B cell (primary cell): ENCODE results near the gene HSPA12A. TPM values are rescaled to one million over a fixed set of nuclear protein-coding genes. Genes with fewer than 3 reads are reported as not detected.

Experiments
- ATAC-seq: fragments of 200-7000 bp; cut with Tn5 transposase; one replicate; pipeline ENCODE4 v1.10.0; 2021; ENCODE audit warnings: low read depth, mild to moderate bottlenecking, moderate number of reproducible peaks, moderate library complexity
- CTCF ChIA-PET: fragments of 350-600 bp; sonication (Branson Sonifier 250); formaldehyde crosslinking; loops from one replicate; lab custom pipeline; 2021; ENCODE audit warnings: antibody characterized with exemption, inconsistent platforms; lab: Charles Lee
- POLR2A ChIA-PET: fragments of 350-600 bp; sonication (Branson Sonifier 250); formaldehyde crosslinking; loops from one replicate; lab custom pipeline; 2021; ENCODE audit warnings: antibody characterized with exemption; lab: Charles Lee
- DNase-seq: peaks from one replicate; pipeline ENCODE4 v3.0.0; 2013
- H2AFZ ChIP-seq: 2 replicates; pipeline ENCODE4 v1.6.1; 2012; ENCODE audit warnings: mild to moderate bottlenecking, low read depth, low read length; ENCODE audit not compliant: insufficient read depth, poor library complexity, severe bottlenecking
- H3K27ac ChIP-seq, 2 donors: 1 replicate in 1 of 2; 2 replicates in 1 of 2; pipeline ENCODE4 v1.5.1; 2012 to 2013; ENCODE audit warnings: low read length in 2 of 2, mild to moderate bottlenecking in 2 of 2, moderate library complexity in 1 of 2
- H3K27me3 ChIP-seq, 4 experiments: fragments of 200-600 bp in 1 of 4; sonication (generic) in 1 of 4; replicated peaks in 1 of 4; 1 replicate in 2 of 4; 2 replicates in 2 of 4; pipeline versions ENCODE4 v1.6.1 to v1.7.0; 2013 to 2016; ENCODE audit warnings: low read length in 3 of 4, mild to moderate bottlenecking in 2 of 4, mixed read lengths in 1 of 4, moderate library complexity in 1 of 4; ENCODE audit not compliant: insufficient read depth in 4 of 4, control insufficient read depth in 3 of 4; ENCODE audit errors: control extremely low read depth in 1 of 4
- H3K36me3 ChIP-seq, 2 experiments: replicated peaks in 1 of 2; 1 replicate in 1 of 2; 2 replicates in 1 of 2; pipeline versions ENCODE4 v1.6.1 to v1.7.1; 2013; ENCODE audit warnings: low read length in 1 of 2; ENCODE audit not compliant: insufficient read depth in 2 of 2, control insufficient read depth in 1 of 2; ENCODE audit errors: control extremely low read depth in 1 of 2, extremely low read depth in 1 of 2
- H3K4me1 ChIP-seq, 2 donors: fragments of 200-600 bp in 1 of 2; sonication (generic) in 1 of 2; 1 replicate in 1 of 2; 2 replicates in 1 of 2; pipeline versions ENCODE4 v1.5.1 to v1.6.1; 2013 to 2017; ENCODE audit warnings: low read length in 2 of 2; ENCODE audit not compliant: control insufficient read depth in 2 of 2, insufficient read depth in 2 of 2
- H3K4me2 ChIP-seq: replicated peaks from 2 replicates; pipeline ENCODE3; 2012; ENCODE audit warnings: mild to moderate bottlenecking, low read depth, low read length; ENCODE audit not compliant: poor library complexity, severe bottlenecking
- H3K4me3 ChIP-seq, 5 experiments: fragments of 200-600 bp in 1 of 5; sonication (generic) in 1 of 5; 1 replicate in 3 of 5; 2 replicates in 2 of 5; pipeline versions ENCODE4 v1.5.1 to v1.7.0; 2011 to 2016; ENCODE audit warnings: low read length in 4 of 5, mild to moderate bottlenecking in 4 of 5, low read depth in 2 of 5, control low read depth in 1 of 5, moderate library complexity in 1 of 5; ENCODE audit not compliant: insufficient read depth in 1 of 5; ENCODE audit errors: control extremely low read depth in 1 of 5, extremely low read depth in 1 of 5
- H3K79me2 ChIP-seq: fragments of 200-600 bp; sonication (generic); one replicate; pipeline ENCODE4 v1.6.0; 2016; ENCODE audit warnings: low read length; ENCODE audit not compliant: control insufficient read depth, insufficient read depth
- H3K9ac ChIP-seq: fragments of 200-600 bp; sonication (generic); 2 replicates; pipeline ENCODE4 v1.6.1; 2017; ENCODE audit warnings: mild to moderate bottlenecking, low read length, moderate library complexity
- H3K9me3 ChIP-seq, 3 donors: one replicate each; pipeline versions ENCODE4 v1.6.1 to v1.7.1; 2013; ENCODE audit warnings: low read length in 2 of 3; ENCODE audit not compliant: control insufficient read depth in 2 of 3, insufficient read depth in 1 of 3; ENCODE audit errors: control extremely low read depth in 1 of 3
- H4K20me1 ChIP-seq: 2 replicates; pipeline ENCODE4 v1.6.0; 2012; ENCODE audit warnings: mild to moderate bottlenecking, low read length; ENCODE audit not compliant: insufficient read depth, control insufficient read depth, poor library complexity, severe bottlenecking
- H3K27ac Mint-ChIP-seq: one replicate; pipeline ENCODE4 v1.8.0; 2021; ENCODE audit warnings: mixed read lengths
- H3K27me3 Mint-ChIP-seq: one replicate; pipeline ENCODE4 v1.8.0; 2021; ENCODE audit warnings: mixed read lengths
- H3K4me1 Mint-ChIP-seq: one replicate; pipeline ENCODE4 v1.8.0; 2021; ENCODE audit warnings: mixed read lengths
- H3K4me3 Mint-ChIP-seq: one replicate; pipeline ENCODE4 v1.8.0; 2021; ENCODE audit warnings: mixed read lengths
- H3K9me3 Mint-ChIP-seq: one replicate; pipeline ENCODE4 v1.8.0; 2022; ENCODE audit warnings: mixed read lengths; ENCODE audit not compliant: insufficient read depth
- CTCF ChIP-seq: fragments of 200-600 bp; IDR thresholded peaks from one replicate; pipeline ENCODE4 v1.8.0; 2022; ENCODE audit warnings: antibody characterized with exemption, mild to moderate bottlenecking
- EZH2 ChIP-seq: IDR thresholded peaks from 2 replicates; pipeline ENCODE4 v1.6.1; 2012; ENCODE audit warnings: borderline replicate concordance, low read depth, mild to moderate bottlenecking, moderate library complexity, low read length; ENCODE audit not compliant: insufficient read depth, poor library complexity, severe bottlenecking
- WGBS: methylation state at CpG from one replicate; pipeline ENCODE4 v1.1.5; 2013; ENCODE audit warnings: missing lambda C conversion rate; ENCODE audit not compliant: insufficient coverage; 5-methylcytosine and 5-hydroxymethylcytosine counted together
- intact Hi-C: fragments of 100-400 bp; cut with micrococcal nuclease; formaldehyde crosslinking; loops from one replicate; pipeline ENCODE4 v1.10.0; 2022
- polyA plus RNA-seq: library from polyadenylated mRNA; depleted of rRNA; stranded (reverse); fragments of >200 nt; gene quantifications from 2 replicates; pipeline ENCODE4 v1.2.3, GENCODE V29; 2012
- total RNA-seq, 2 donors: library from RNA; stranded (reverse); fragments of 120-200 nt in 1 of 2; gene quantifications; 1 replicate in 1 of 2; 2 replicates in 1 of 2; pipeline versions ENCODE4 v1.2.3 to v1.2.4, GENCODE V29; 2013 to 2022

Gene HSPA12A
- total and polyA plus RNA-seq, 2 donors (not counting 1 experiment from before 2014, with no cell fraction given): 2.1 to 17.7 TPM

DNA sequence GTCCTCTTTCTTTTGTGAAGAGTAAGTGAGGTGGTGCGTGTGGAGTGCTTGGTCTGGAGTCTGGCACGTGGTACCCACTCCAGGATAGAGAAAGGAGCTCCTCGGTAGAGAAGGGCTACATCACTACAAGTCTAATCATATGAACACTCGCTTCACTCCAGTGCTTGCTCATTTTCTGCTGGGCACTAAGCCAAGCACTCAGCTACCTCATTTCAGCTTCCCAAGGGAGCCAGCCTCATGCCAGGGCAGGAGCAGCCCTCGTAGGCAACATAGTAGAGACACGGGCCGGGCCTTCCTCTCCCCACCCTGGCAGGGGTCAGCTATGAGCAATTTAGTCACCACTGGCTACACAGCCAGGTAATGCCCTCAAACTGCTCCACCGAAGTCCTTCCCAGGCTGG is 11.4 kb upstream of the HSPA12A start:
- no peak overlapping the region for H2AFZ ChIP-seq
- Mint-ChIP-seq H3K4me1 (no peaks in the 10 kb centered on the region), H3K27ac (no peak overlapping the region), H3K27me3 (peaks cover 18% of the 10 kb centered on the region), H3K9me3 (peaks cover 6% of the 10 kb centered on the region), H3K4me3 (no peak overlapping the region)
- no peak for DNase-seq
- H3K4me3 ChIP-seq: no peak overlapping the region
- peaks cover 0 to 7% (median 0%) of the 10 kb centered on the region in 4 experiments for H3K27me3 ChIP-seq
- no peaks in the 10 kb centered on the region for H3K36me3 ChIP-seq
- H3K79me2 ChIP-seq: no peaks in the 10 kb centered on the region
- 73% methylated on average over 3 of the region's 8 CpGs for WGBS
- POLR2A ChIA-PET: no interaction called here
- no peak overlapping the region for H3K4me2 ChIP-seq
- TF ChIP-seq EZH2 (no peak), CTCF (no peak)
- peaks cover 0 to 5% (median 0%) of the 10 kb centered on the region in 3 donors for H3K9me3 ChIP-seq
- no peak overlapping the region for H3K9ac ChIP-seq
- no peaks in the 10 kb centered on the region for H3K4me1 ChIP-seq
- ATAC-seq: no peak
- CTCF ChIA-PET: no interaction called here
- H4K20me1 ChIP-seq: no peaks in the 10 kb centered on the region
- intact Hi-C loops: no loop called here
- H3K27ac ChIP-seq: no peak overlapping the region

GRCh38 chr10:116752969-116753665 is 10.8 kb upstream of the HSPA12A start:
- Histone ChIP-seq H3K9ac (no peak overlapping the region), H4K20me1 (no peaks in the 10 kb centered on the region), H3K4me1 (no peaks in the 10 kb centered on the region), H3K27ac (no peak overlapping the region), H2AFZ (no peak overlapping the region), H3K4me3 (no peak overlapping the region), H3K79me2 (no peaks in the 10 kb centered on the region), H3K9me3 (peaks cover 0 to 8% (median 0%) of the 10 kb centered on the region in 3 donors), H3K4me2 (no peak overlapping the region), H3K36me3 (no peaks in the 10 kb centered on the region), H3K27me3 (peaks cover 0 to 7% (median 0%) of the 10 kb centered on the region in 4 experiments)
- TF ChIP-seq EZH2 (no peak), CTCF (no peak)
- Mint-ChIP-seq H3K9me3 (peaks cover 8% of the 10 kb centered on the region), H3K4me1 (no peaks in the 10 kb centered on the region), H3K27me3 (peaks cover 18% of the 10 kb centered on the region), H3K27ac (no peak overlapping the region), H3K4me3 (no peak overlapping the region)
- ATAC-seq: no peak
- ChIA-PET POLR2A (no interaction called here), CTCF (no interaction called here)
- intact Hi-C loops: no loop called here
- 67% methylated on average over 4 of the region's 4 CpGs for WGBS
- DNase-seq: no peak
